ENCODE measurements around the gene SLCO3A1. TPM values are rescaled to one million over a fixed set of nuclear protein-coding genes. Genes with fewer than 3 reads are reported as not detected.

The SLCO3A1 gene
- total RNA-seq, 1 experiment from 2014 or later, result 5.1 TPM

DNA sequence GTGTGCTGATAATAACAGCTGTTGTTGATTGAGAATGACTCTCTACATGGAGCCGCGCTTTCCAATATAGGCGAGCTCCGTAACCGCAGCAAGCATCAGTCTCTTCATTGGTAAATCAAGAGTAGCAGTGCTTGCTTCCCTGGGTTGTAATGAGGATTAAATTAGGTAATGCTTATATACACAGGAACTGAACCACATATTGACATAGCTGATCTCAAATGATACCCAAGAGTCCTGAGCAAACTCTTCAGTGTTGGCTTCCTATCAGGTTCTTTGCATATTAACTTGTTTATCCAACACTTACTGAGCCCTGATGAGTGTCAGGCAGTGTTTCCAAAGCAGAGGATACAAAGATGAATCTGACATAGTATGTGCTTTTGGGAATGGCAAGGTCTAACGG is 46.4 kb upstream of the SLCO3A1 start:
- no peak for DNase-seq (ENCODE audit: low read depth, low spot score)
- no peaks in the 10 kb centered on the region for H3K36me3 ChIP-seq (ENCODE audit: control insufficient read depth in 1 of 2, insufficient read depth in 2 of 2, low read length in 2 of 2)
- H3K9ac ChIP-seq (ENCODE audit: low read length), result no peak overlapping the region
- no peak overlapping the region for H2AFZ ChIP-seq (ENCODE audit: low read depth, low read length, poor library complexity, severe bottlenecking)
- ChIA-PET POLR2A (no interaction called here), CTCF (no interaction called here), RAD21 (ENCODE audit: low non-redundant PET in 1 of 2, low total read pairs in 2 of 2, uncharacterized antibody in 2 of 2, unreplicated experiment in 2 of 2) (no interaction called here)
- no peak for ATAC-seq
- H3K4me3 ChIP-seq (replicated peaks in 1 of 2; ENCODE audit: low read depth in 1 of 2, low read length in 2 of 2), result no peak overlapping the region
- H3K27me3 ChIP-seq (ENCODE audit: insufficient read depth, low read length), result peaks cover 37% of the 10 kb centered on the region
- no peak overlapping the region for H3K4me2 ChIP-seq (ENCODE audit: low read length)
- no peak for TF ChIP-seq CEBPB (IDR thresholded peaks at IDR 0.05; ENCODE audit: low read depth)
- TF ChIP-seq ELF1 (IDR thresholded peaks at IDR 0.05; ENCODE audit: borderline replicate concordance, low read depth), result no peak
- TF ChIP-seq REST (IDR thresholded peaks at IDR 0.05; ENCODE audit: low read depth), result no peak
- TF ChIP-seq, protein P1, sequence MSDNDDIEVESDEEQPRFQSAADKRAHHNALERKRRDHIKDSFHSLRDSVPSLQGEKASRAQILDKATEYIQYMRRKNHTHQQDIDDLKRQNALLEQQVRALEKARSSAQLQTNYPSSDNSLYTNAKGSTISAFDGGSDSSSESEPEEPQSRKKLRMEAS (IDR thresholded peaks at IDR 0.05), result no peak
- TF ChIP-seq RAD21 (IDR thresholded peaks at IDR 0.05; ENCODE audit: low read depth), result no peak
- TF ChIP-seq CBX3 (IDR thresholded peaks at IDR 0.05; ENCODE audit: low read depth), result no peak
- TF ChIP-seq EGR1 (IDR thresholded peaks at IDR 0.05; ENCODE audit: low read depth), result no peak
- no peak for TF ChIP-seq CTCF (IDR thresholded peaks at IDR 0.05 in 2 of 3, conservative IDR thresholded peaks at IDR 0.05 in 1 of 3; ENCODE audit: borderline replicate concordance in 1 of 3, insufficient read depth in 1 of 3, low read depth in 2 of 3, low read length in 2 of 3)
- no peak for TF ChIP-seq POLR2A (IDR thresholded peaks at IDR 0.05; ENCODE audit: borderline replicate concordance, extremely low read depth, insufficient read depth, insufficient read length)
- no peak for TF ChIP-seq EZH2phosphoT487 (IDR thresholded peaks at IDR 0.05; ENCODE audit: borderline replicate concordance)
- TF ChIP-seq ZFX (IDR thresholded peaks at IDR 0.05), result no peak
- TF ChIP-seq YY1 (IDR thresholded peaks at IDR 0.05; ENCODE audit: extremely low read depth, insufficient replicate concordance, low read depth, low read length), result no peak
- no peak for TF ChIP-seq TCF7L2 (IDR thresholded peaks at IDR 0.05; ENCODE audit: borderline replicate concordance, extremely low read depth, insufficient read depth, insufficient read length)
- no peak for TF ChIP-seq FOSL1 (IDR thresholded peaks at IDR 0.05; ENCODE audit: low read depth)
- TF ChIP-seq ZBTB33 (IDR thresholded peaks at IDR 0.05; ENCODE audit: extremely low read depth, insufficient replicate concordance, low read length), result no peak
- TF ChIP-seq POLR2AphosphoS5 (IDR thresholded peaks at IDR 0.05; ENCODE audit: low read depth, low read length), result no peak
- no peak for TF ChIP-seq EZH2 (IDR thresholded peaks at IDR 0.05)
- H3K4me1 ChIP-seq (ENCODE audit: control insufficient read depth in 1 of 2, insufficient read depth in 2 of 2, low read length in 2 of 2), result no peaks in the 10 kb centered on the region
- no TSS peak for BruUV-seq (replicated peaks)
- no peaks in the 10 kb centered on the region for H3K79me2 ChIP-seq (ENCODE audit: insufficient read depth, low read length)
- intact Hi-C loops (cut with micrococcal nuclease), result no loop called here
- no peak overlapping the region for H3K27ac ChIP-seq (ENCODE audit: low read depth, low read length)
- H3K9me3 ChIP-seq (ENCODE audit: control insufficient read depth in 1 of 2, insufficient read depth in 1 of 2, low read depth in 1 of 2, low read length in 2 of 2), result no peaks in the 10 kb centered on the region
- no peaks in the 10 kb centered on the region for H4K20me1 ChIP-seq (ENCODE audit: insufficient read depth)
- no peaks in the 10 kb centered on the region for H3K9me2 ChIP-seq (ENCODE audit: insufficient read depth)

Measured in HCT116 (cell line).